Left ventricle myocardium inferior (tissue), 1 donor: Measurements from ENCODE around the gene C5orf58. TPM values are rescaled to one million over a fixed set of nuclear protein-coding genes. Genes with fewer than 3 reads are reported as not detected.

Experiments used
- DNase-seq: peaks from one replicate; pipeline ENCODE4 v3.0.0-alpha.2; 2020
- H3K27ac ChIP-seq: fragments of 200-600 bp; replicated peaks from 2 replicates; pipeline ENCODE4 v1.8.0; 2021
- H3K27me3 ChIP-seq: fragments of 200-600 bp; 2 replicates; pipeline ENCODE4 v1.8.0; 2021; ENCODE audit warnings: low read depth
- H3K36me3 ChIP-seq: fragments of 200-600 bp; 2 replicates; pipeline ENCODE4 v1.8.0; 2021
- H3K4me1 ChIP-seq: fragments of 200-600 bp; 2 replicates; pipeline ENCODE4 v1.8.0; 2021
- H3K4me3 ChIP-seq: fragments of 200-600 bp; 2 replicates; pipeline ENCODE4 v1.8.0; 2021; ENCODE audit warnings: mild to moderate bottlenecking, moderate library complexity
- H3K9me3 ChIP-seq: fragments of 200-600 bp; replicated peaks from 2 replicates; pipeline ENCODE4 v1.8.0; 2021
- CTCF ChIP-seq: fragments of 200-600 bp; IDR thresholded peaks from 2 replicates; pipeline ENCODE4 v1.8.0; 2021; ENCODE audit warnings: antibody characterized with exemption, mild to moderate bottlenecking, borderline replicate concordance
- intact Hi-C: fragments of 100-400 bp; cut with micrococcal nuclease; formaldehyde crosslinking; loops from one replicate; pipeline ENCODE4 v1.11.0; 2022
- total RNA-seq: library from RNA; stranded (reverse); fragmentation: NEBNext Ultra II Directional; extraction: Animal tissue kit (Norgen Biotek cat#: 25700); gene quantifications from one replicate; pipeline ENCODE4 v1.2.1, GENCODE V29; 2021
- donor health status: DM: no; HTN: yes; CAD: no; lungs with severe emphysema.

C5orf58 gene
- total RNA-seq, 1 donor from 2014 or later, result 1.0 TPM

- no peaks in the 10 kb centered on the region for H3K9me3 ChIP-seq
- no peak overlapping the region for H3K27ac ChIP-seq
- no peak overlapping the region for H3K4me3 ChIP-seq
- TF ChIP-seq CTCF, result no peak
- intact Hi-C loops, result no loop called here
- no peak for DNase-seq
- no peaks in the 10 kb centered on the region for H3K36me3 ChIP-seq
- H3K27me3 ChIP-seq, result peaks cover 34% of the 10 kb centered on the region
- peaks cover 14% of the 10 kb centered on the region for H3K4me1 ChIP-seq
Measured at GRCh38 chr5:170251462-170251861, 18.7 kb downstream of the C5orf58 start.

- H3K36me3 ChIP-seq, result no peaks in the 10 kb centered on the region
- H3K9me3 ChIP-seq, result no peaks in the 10 kb centered on the region
- DNase-seq, result no peak
- H3K4me1 ChIP-seq, result peaks cover 11% of the 10 kb centered on the region
- H3K4me3 ChIP-seq, result no peak overlapping the region
- H3K27ac ChIP-seq, result no peak overlapping the region
- intact Hi-C loops, result no loop called here
- peaks cover 34% of the 10 kb centered on the region for H3K27me3 ChIP-seq
- no peak for TF ChIP-seq CTCF
Measured at GRCh38 chr5:170252109-170252508, 19.3 kb downstream of the C5orf58 start.

- Histone ChIP-seq H3K36me3 (no peaks in the 10 kb centered on the region), H3K4me3 (no peak overlapping the region), H3K27ac (no peak overlapping the region), H3K9me3 (no peaks in the 10 kb centered on the region), H3K4me1 (peaks cover 4% of the 10 kb centered on the region), H3K27me3 (peaks cover 34% of the 10 kb centered on the region)
- no peak for DNase-seq
- intact Hi-C loops, result no loop called here
- TF ChIP-seq CTCF, result no peak
Measured at GRCh38 chr5:170252720-170253350, 20.1 kb downstream of the C5orf58 start.

GRCh38 chr5:170254056-170254455 is 21.3 kb downstream of the C5orf58 start:
- no peaks in the 10 kb centered on the region for H3K9me3 ChIP-seq
- no peak for DNase-seq
- no peak overlapping the region for H3K4me3 ChIP-seq
- peaks cover 34% of the 10 kb centered on the region for H3K27me3 ChIP-seq
- H3K36me3 ChIP-seq, result no peaks in the 10 kb centered on the region
- no peaks in the 10 kb centered on the region for H3K4me1 ChIP-seq
- intact Hi-C loops, result no loop called here
- TF ChIP-seq CTCF, result no peak
- no peak overlapping the region for H3K27ac ChIP-seq

GRCh38 chr5:170256571-170256970 is 23.8 kb downstream of the C5orf58 start:
- Histone ChIP-seq H3K27ac (no peak overlapping the region), H3K36me3 (no peaks in the 10 kb centered on the region), H3K9me3 (no peaks in the 10 kb centered on the region), H3K4me1 (no peaks in the 10 kb centered on the region), H3K4me3 (no peak overlapping the region), H3K27me3 (peaks cover 18% of the 10 kb centered on the region)
- intact Hi-C loops, result no loop called here
- TF ChIP-seq CTCF, result no peak
- no peak for DNase-seq

- peaks cover 4% of the 10 kb centered on the region for H3K36me3 ChIP-seq
- H3K4me1 ChIP-seq, result no peaks in the 10 kb centered on the region
- H3K27ac ChIP-seq, result no peak overlapping the region
- DNase-seq, result no peak
- intact Hi-C loops, result no loop called here
- H3K4me3 ChIP-seq, result no peak overlapping the region
- no peaks in the 10 kb centered on the region for H3K9me3 ChIP-seq
- H3K27me3 ChIP-seq, result peaks cover 11% of the 10 kb centered on the region
- no peak for TF ChIP-seq CTCF
Measured at GRCh38 chr5:170257370-170257769, 24.6 kb downstream of the C5orf58 start.
